GM23338 (cell line): ENCODE data around the gene TANGO2. TPM values are rescaled to one million over a fixed set of nuclear protein-coding genes. Genes with fewer than 3 reads are reported as not detected.

ENCODE experiments used
- ATAC-seq: fragments of 200-7000 bp; cut with Tn5 transposase; 3 replicates; pipeline ENCODE4 v1.9.1; 2020
- DNase-seq: peaks from one replicate; pipeline ENCODE4 v3.0.0-alpha.2; 2015; ENCODE audit warnings: low spot score
- H2AFZ ChIP-seq: fragments of 200-600 bp; sonication (generic); 2 replicates; pipeline ENCODE4 v1.8.0; 2016; ENCODE audit warnings: antibody characterized with exemption, mild to moderate bottlenecking, moderate library complexity
- H3F3A ChIP-seq: fragments of 200-600 bp; sonication (generic); replicated peaks from 2 replicates; pipeline ENCODE4 v1.8.0; 2017; ENCODE audit warnings: antibody characterized with exemption, mixed run types, low read depth
- H3K27ac ChIP-seq: fragments of 200-600 bp; sonication (generic); 2 replicates; pipeline ENCODE4 v1.6.1; 2016; ENCODE audit warnings: low read depth
- H3K27me3 ChIP-seq: fragments of 200-600 bp; sonication (generic); 2 replicates; pipeline ENCODE4 v1.8.0; 2016; ENCODE audit warnings: mild to moderate bottlenecking, mixed run types, moderate library complexity; ENCODE audit not compliant: insufficient read depth
- H3K36me3 ChIP-seq: fragments of 200-600 bp; sonication (generic); 2 replicates; pipeline ENCODE4 v1.8.0; 2016; ENCODE audit warnings: mild to moderate bottlenecking; ENCODE audit not compliant: insufficient read depth
- H3K4me1 ChIP-seq: fragments of 200-600 bp; sonication (generic); 2 replicates; pipeline ENCODE4 v1.8.0; 2016; ENCODE audit warnings: mild to moderate bottlenecking, moderate library complexity; ENCODE audit not compliant: insufficient read depth
- H3K4me2 ChIP-seq: fragments of 200-600 bp; sonication (generic); 2 replicates; pipeline ENCODE4 v1.7.1; 2017; ENCODE audit warnings: mixed run types
- H3K4me3 ChIP-seq: fragments of 200-600 bp; sonication (generic); 2 replicates; pipeline ENCODE4 v1.6.1; 2016; ENCODE audit warnings: mixed run types
- H3K79me2 ChIP-seq: fragments of 200-600 bp; sonication (generic); replicated peaks from 2 replicates; pipeline ENCODE4 v1.8.0; 2017; ENCODE audit warnings: mild to moderate bottlenecking; ENCODE audit not compliant: insufficient read depth
- H3K9me2 ChIP-seq: fragments of 200-600 bp; sonication (generic); 2 replicates; pipeline ENCODE4 v1.8.0; 2017; ENCODE audit not compliant: insufficient read depth
- H4K20me1 ChIP-seq: fragments of 200-600 bp; sonication (generic); replicated peaks from 2 replicates; pipeline ENCODE4 v1.8.0; 2017; ENCODE audit warnings: mild to moderate bottlenecking; ENCODE audit not compliant: insufficient read depth
- H3K27ac Mint-ChIP-seq: 2 replicates; pipeline ENCODE4 v1.8.0; 2020; ENCODE audit warnings: inconsistent platforms, mild to moderate bottlenecking, moderate library complexity, mixed read lengths
- H3K27me3 Mint-ChIP-seq: 3 replicates; pipeline ENCODE4 v1.8.0; 2022; ENCODE audit warnings: low read depth, mild to moderate bottlenecking, moderate library complexity, mixed read lengths, inconsistent platforms; ENCODE audit not compliant: insufficient read depth, poor library complexity
- H3K36me3 Mint-ChIP-seq: 3 replicates; pipeline ENCODE4 v1.8.0; 2021; ENCODE audit warnings: low read depth, mild to moderate bottlenecking, inconsistent platforms, moderate library complexity, mixed read lengths
- H3K4me1 Mint-ChIP-seq: 3 replicates; pipeline ENCODE4 v1.8.0; 2020; ENCODE audit warnings: mild to moderate bottlenecking, inconsistent platforms, mixed read lengths
- H3K4me3 Mint-ChIP-seq: 3 replicates; pipeline ENCODE4 v1.8.0; 2021; ENCODE audit warnings: moderate library complexity, mild to moderate bottlenecking, inconsistent platforms, mixed read lengths
- H3K9me3 Mint-ChIP-seq: 3 replicates; pipeline ENCODE4 v1.8.0; 2020; ENCODE audit warnings: moderate library complexity, mild to moderate bottlenecking, inconsistent platforms, mixed read lengths
- CTCF ChIP-seq, 2 experiments: fragments of 200-600 bp in 1 of 2; sonication (generic) in 1 of 2; conservative IDR thresholded peaks; 2 replicates each; pipeline versions ENCODE4 v1.5.1 to v1.6.1; 2016 to 2017; ENCODE audit warnings: antibody characterized with exemption in 2 of 2, low read depth in 2 of 2, mild to moderate bottlenecking in 2 of 2, moderate library complexity in 1 of 2
- ZNF331 ChIP-seq: fragments of 250-450 bp; sonication (Bioruptor Pico); IDR thresholded peaks from 2 replicates; pipeline ENCODE4 v1.5.0; 2020; ENCODE audit warnings: low read depth, mild to moderate bottlenecking, moderate library complexity
- ZNF462 ChIP-seq: fragments of 250-450 bp; sonication (Bioruptor Pico); IDR thresholded peaks from 2 replicates; pipeline ENCODE4 v1.5.0; 2020; ENCODE audit warnings: mild to moderate bottlenecking, moderate library complexity
- polyA plus RNA-seq: library from polyadenylated mRNA; unstranded; fragments of >200 nt; fragmentation: Nextera tagmentation; extraction: Ambion mirVana; gene quantifications from 2 replicates; pipeline ENCODE4 v1.2.1, GENCODE V29; 2016
- total RNA-seq: library from RNA; depleted of rRNA; stranded (reverse); fragments of >200 nt; shearing (Covaris generic); gene quantifications from 2 replicates; pipeline ENCODE4 v1.2.3, GENCODE V29; 2014

The TANGO2 gene
- total and polyA plus RNA-seq, 2 experiments from 2014 or later: 6.9 to 15.0 TPM

GRCh38 chr22:20026996-20027601, 6.2 kb downstream of the TANGO2 start (continued):
- no peak for TF ChIP-seq ZNF462 (CRISPR knock-in tag)

- Histone ChIP-seq H3K79me2 (no peaks in the 10 kb centered on the region), H3F3A (no peaks in the 10 kb centered on the region), H3K4me3 (no peak overlapping the region), H3K9me2 (no peaks in the 10 kb centered on the region), H3K36me3 (no peaks in the 10 kb centered on the region), H3K4me2 (no peak overlapping the region), H3K4me1 (no peaks in the 10 kb centered on the region), H4K20me1 (no peaks in the 10 kb centered on the region; the same call in none of the 2 replicates), H3K27ac (no peak overlapping the region), H3K27me3 (no peaks in the 10 kb centered on the region), H2AFZ (no peak overlapping the region)
- ATAC-seq: peak; percentile 13; the same call in 1 of the 3 replicates
- Mint-ChIP-seq H3K4me3 (no peak overlapping the region), H3K9me3 (no peaks in the 10 kb centered on the region), H3K4me1 (no peaks in the 10 kb centered on the region), H3K27me3 (peaks cover 9% of the 10 kb centered on the region), H3K27ac (no peak overlapping the region), H3K36me3 (no peaks in the 10 kb centered on the region)
- TF ChIP-seq CTCF (conservative IDR thresholded peaks at IDR 0.05; ENCODE audit: low read depth in 2 of 2) (peak; percentile 27 to 33; a peak in 3 of 4 replicates), ZNF331 (CRISPR knock-in tag) (no peak)
- DNase-seq: no peak
Measured at GRCh38 chr22:20027966-20028854, 7.3 kb downstream of the TANGO2 start.
